Activated T-helper 1 cell treated with anti-CD3 and anti-CD28 coated beads, Interleukin-12 subunit alpha, Interleukin-12 subunit beta, Interleukin-2, Interleukin-4 antibody, amounts not matched to agents 30 ng/mL and 10 ng/mL and 1 ng/mL, durations not matched to agents 14 hours and 24 hours and 36 hours (primary cell): ENCODE measurements around the gene TTC12. TPM values are rescaled to one million over a fixed set of nuclear protein-coding genes. Genes with fewer than 3 reads are reported as not detected.

Experiments
- DNase-seq: peaks from one replicate; pipeline ENCODE4 v3.0.0; 2021; ENCODE audit warnings: low spot score
- H3K27ac Mint-ChIP-seq: one replicate; pipeline ENCODE4 v1.8.0; 2021; ENCODE audit warnings: mild to moderate bottlenecking, mixed read lengths
- H3K27me3 Mint-ChIP-seq: one replicate; pipeline ENCODE4 v1.8.0; 2022; ENCODE audit warnings: mild to moderate bottlenecking, moderate library complexity, mixed read lengths; ENCODE audit not compliant: insufficient read depth
- H3K36me3 Mint-ChIP-seq: one replicate; pipeline ENCODE4 v1.8.0; 2021; ENCODE audit warnings: low read depth, mixed read lengths
- H3K4me1 Mint-ChIP-seq: one replicate; pipeline ENCODE4 v1.8.0; 2021; ENCODE audit warnings: low read depth, mixed read lengths
- H3K4me3 Mint-ChIP-seq: one replicate; pipeline ENCODE4 v1.8.0; 2021; ENCODE audit warnings: mild to moderate bottlenecking, moderate library complexity, mixed read lengths
- H3K9me3 Mint-ChIP-seq: one replicate; pipeline ENCODE4 v1.8.0; 2021; ENCODE audit warnings: mixed read lengths
- intact Hi-C: fragments of 100-400 bp; cut with micrococcal nuclease; formaldehyde crosslinking; loops from one replicate; pipeline ENCODE4 v1.15.1; 2024
- total RNA-seq: library from RNA; stranded (reverse); gene quantifications from 2 replicates; pipeline ENCODE4 v1.2.3, GENCODE V29; 2022

The TTC12 gene
- total RNA-seq, 1 donor from 2014 or later: 8.5 TPM

DNA sequence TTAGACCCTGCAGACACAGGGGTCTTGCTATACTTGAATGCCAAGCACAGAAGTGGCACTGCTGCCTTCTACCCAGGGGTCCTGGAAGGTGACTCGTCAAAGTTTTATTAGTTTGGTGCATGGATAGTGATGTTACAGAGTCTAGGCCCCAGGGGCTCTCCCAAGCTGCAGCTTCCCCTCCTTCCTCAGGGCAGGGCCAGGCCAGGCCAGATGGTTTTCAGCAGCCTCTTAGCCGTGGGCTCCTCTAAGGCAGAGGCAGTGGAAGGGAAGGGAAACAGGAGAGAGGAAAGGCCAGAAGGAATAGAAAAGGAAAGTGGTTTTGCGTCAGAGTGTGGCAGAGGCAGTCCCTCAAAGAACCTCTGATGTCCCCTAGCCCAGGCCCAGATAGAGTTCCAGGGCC is 95.1 kb downstream of the TTC12 start:
- H3K27ac Mint-ChIP-seq: no peak overlapping the region
- no peak for DNase-seq
- intact Hi-C loops: no loop called here
- H3K4me1 Mint-ChIP-seq: no peaks in the 10 kb centered on the region
- no peaks in the 10 kb centered on the region for H3K9me3 Mint-ChIP-seq
- H3K4me3 Mint-ChIP-seq: no peak overlapping the region
- no peaks in the 10 kb centered on the region for H3K36me3 Mint-ChIP-seq
- no peaks in the 10 kb centered on the region for H3K27me3 Mint-ChIP-seq

- H3K27me3 Mint-ChIP-seq: no peaks in the 10 kb centered on the region
- H3K9me3 Mint-ChIP-seq: no peaks in the 10 kb centered on the region
- intact Hi-C loops: no loop called here
- H3K36me3 Mint-ChIP-seq: no peaks in the 10 kb centered on the region
- no peak overlapping the region for H3K27ac Mint-ChIP-seq
- H3K4me3 Mint-ChIP-seq: no peak overlapping the region
- no peak for DNase-seq
- no peaks in the 10 kb centered on the region for H3K4me1 Mint-ChIP-seq
Observed at GRCh38 chr11:113410414-113411135, 96.2 kb downstream of the TTC12 start.

- DNase-seq: no peak
- Mint-ChIP-seq H3K36me3 (no peaks in the 10 kb centered on the region), H3K9me3 (no peaks in the 10 kb centered on the region), H3K27ac (no peak overlapping the region), H3K4me3 (no peak overlapping the region), H3K4me1 (no peaks in the 10 kb centered on the region), H3K27me3 (no peaks in the 10 kb centered on the region)
- intact Hi-C loops: no loop called here
Observed at GRCh38 chr11:113411536-113411935, 97.2 kb downstream of the TTC12 start.

- H3K4me1 Mint-ChIP-seq: no peaks in the 10 kb centered on the region
- no peak overlapping the region for H3K4me3 Mint-ChIP-seq
- no peak overlapping the region for H3K27ac Mint-ChIP-seq
- no peaks in the 10 kb centered on the region for H3K36me3 Mint-ChIP-seq
- intact Hi-C loops: no loop called here
- no peak for DNase-seq
- no peaks in the 10 kb centered on the region for H3K27me3 Mint-ChIP-seq
- H3K9me3 Mint-ChIP-seq: no peaks in the 10 kb centered on the region
Observed at GRCh38 chr11:113412675-113413074, 98.3 kb downstream of the TTC12 start.

DNA sequence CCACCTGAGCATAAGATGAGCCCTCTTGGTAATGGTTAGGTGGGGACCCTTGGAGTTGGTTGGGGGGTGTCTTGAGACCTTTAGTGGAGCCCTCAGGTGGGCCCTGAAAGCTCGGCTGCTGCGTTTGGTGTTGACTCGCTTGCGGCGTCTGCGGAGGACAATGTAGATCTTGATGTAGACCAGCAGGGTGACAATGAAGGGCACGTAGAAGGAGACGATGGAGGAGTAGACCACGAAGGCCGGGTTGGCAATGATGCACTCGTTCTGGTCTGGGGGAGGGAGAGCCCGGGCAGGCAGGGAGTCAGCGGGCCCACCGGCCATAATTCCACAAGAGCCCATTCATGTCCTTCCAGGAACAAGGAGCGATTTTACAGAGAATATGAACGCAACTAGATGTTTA is 101.0 kb downstream of the TTC12 start:
- no peak overlapping the region for H3K27ac Mint-ChIP-seq
- no peaks in the 10 kb centered on the region for H3K27me3 Mint-ChIP-seq
- no peak for DNase-seq
- no peaks in the 10 kb centered on the region for H3K36me3 Mint-ChIP-seq
- H3K4me3 Mint-ChIP-seq: no peak overlapping the region
- intact Hi-C loops: no loop called here
- no peaks in the 10 kb centered on the region for H3K9me3 Mint-ChIP-seq
- no peaks in the 10 kb centered on the region for H3K4me1 Mint-ChIP-seq

Other genes starting within 250 kb of the TTC12 start
- not detected in 2 replicates for gene ANKK1, start 73.2 kb downstream of the TTC12 start, total RNA-seq
- gene DRD2, start 160.8 kb downstream of the TTC12 start, total RNA-seq: not detected in 2 replicates